ENCODE measurements around the gene STX17.
"Not testable (repeated sequence)": the region's sequence is repeated elsewhere in the genome, so short reads cannot be mapped to it uniquely, and the experiment has no call there.

The STX17 gene

DNA sequence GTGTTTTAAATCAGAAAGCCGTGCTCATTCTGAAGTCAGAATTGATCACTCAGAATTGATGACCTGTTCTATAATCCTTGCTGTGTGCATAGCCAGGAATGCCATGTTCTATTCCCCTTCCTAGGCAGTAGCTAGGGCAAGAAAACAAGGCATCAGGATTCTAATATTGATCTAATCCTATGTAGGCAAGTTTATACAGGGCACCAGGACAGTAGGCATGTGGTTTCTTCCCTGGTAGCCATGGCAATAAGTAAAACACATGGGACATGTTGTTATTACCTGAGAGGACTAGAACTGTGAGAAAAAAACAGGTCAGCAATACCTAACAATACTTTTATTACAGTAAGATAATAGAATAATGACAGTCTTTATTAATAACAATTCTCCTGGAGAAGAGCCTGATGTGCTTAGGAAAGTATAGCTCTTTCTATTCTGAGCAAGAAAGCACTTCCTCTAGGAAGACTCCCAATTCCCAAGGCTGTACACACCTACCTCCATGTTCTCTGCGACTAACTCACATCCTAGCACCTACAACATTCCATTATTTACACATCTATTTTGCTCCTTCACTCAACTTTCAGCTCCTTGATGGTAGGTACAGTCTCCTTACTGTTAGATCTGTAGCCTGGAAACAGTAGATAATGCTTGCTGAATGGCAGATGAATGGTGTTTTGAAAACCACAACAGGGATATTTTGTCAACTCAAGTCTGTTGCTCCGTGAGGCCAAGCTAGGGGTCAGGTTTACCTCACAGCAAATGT lies 70.8 kb downstream of the STX17 start:
- no peak for DNase-seq

DNA sequence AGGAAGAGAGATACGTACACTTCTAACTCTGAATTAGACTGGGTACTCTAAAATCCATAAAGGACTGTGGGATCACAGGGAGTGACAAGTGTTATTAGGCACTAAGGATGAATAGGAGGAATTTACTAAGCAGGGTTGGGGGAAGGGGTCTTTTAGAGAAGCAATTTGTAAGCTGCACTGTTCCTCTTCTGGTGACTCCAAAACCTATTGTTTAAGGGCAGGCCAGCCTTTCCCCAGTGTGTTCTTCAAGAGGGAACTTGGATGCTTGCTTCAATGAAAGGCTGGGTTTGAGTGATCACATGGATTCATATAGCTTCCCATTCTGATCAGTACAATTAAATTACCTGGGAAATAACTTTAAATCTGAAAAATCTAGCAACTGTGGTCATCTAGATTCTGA lies 71.8 kb downstream of the STX17 start:
- DNase-seq = no peak

DNA sequence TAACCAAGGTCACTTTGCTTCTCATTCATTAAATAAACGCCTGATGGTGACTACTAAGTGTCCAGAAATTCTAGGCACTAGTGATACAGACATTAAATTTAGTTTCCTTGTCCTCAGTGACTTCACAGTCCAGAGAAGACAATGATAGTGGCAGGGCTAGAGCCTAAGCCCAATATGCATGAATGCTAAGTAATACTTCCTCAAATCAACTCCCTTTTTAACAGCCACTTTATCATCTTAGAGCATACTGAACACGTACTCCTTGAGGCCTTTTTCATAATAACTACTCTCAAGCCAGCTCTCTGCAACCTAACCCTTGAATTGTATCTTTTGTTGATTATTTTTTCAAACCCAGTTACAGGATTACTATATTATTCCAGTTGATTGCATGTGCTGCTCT lies 74.1 kb downstream of the STX17 start:
- no peak for DNase-seq

DNA sequence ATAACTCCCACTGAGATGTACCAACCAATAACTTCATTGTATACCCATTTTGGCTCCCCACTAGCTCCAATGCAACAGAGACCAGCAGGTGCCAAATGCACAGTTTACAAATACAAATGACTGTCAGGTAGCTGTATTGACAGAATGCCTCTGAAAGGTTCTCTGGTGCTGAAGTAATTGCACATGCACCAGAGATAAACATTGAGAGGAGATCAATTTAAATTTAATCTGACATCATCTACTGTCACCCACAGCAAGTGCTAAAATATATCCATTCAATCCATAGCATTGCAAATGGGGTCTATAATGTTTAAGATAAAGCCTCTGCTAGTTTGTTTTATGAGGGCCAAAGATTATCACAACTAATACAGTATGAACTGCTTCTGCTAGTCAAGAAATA lies 80.2 kb downstream of the STX17 start:
- DNase-seq = no peak

DNA sequence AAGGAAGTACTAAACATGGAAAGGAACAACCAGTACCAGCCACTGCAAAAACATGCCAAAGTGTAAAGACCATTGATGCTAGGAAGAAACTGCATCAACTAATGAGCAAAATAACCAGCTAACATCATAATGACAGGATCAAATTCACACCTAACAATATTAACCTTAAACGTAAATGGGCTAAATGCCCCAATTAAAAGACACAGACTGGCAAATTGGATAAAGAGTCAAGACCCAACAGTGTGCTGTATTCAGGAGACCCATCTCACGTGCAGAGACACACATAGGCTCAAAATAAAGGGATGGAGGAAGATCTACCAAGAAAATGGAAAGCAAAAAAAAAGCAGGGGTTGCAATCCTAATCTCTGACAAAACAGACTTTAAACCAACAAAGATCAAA lies 84.1 kb downstream of the STX17 start:
- not testable (repeated sequence) for DNase-seq

DNA sequence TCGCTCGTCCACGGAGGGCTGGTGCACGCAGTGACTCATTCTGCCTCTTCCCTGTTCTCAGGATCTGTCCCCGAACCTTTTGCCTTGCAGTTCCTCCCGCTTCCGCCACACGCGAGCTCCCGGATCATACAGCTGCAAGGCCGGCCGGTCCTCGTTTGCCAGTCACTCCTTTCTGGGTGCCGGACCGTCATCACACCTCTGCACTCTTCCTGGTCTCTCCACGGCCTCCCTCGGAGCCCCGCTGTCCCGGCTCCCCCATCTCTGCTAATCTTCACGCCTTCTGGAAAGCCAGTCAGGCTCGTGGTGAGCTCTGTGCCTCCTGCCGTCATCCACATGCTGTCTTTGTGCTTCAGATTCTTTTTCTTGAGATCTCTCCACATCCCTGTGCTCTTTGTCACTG lies 91.8 kb downstream of the STX17 start:
- DNase-seq = no peak

DNA sequence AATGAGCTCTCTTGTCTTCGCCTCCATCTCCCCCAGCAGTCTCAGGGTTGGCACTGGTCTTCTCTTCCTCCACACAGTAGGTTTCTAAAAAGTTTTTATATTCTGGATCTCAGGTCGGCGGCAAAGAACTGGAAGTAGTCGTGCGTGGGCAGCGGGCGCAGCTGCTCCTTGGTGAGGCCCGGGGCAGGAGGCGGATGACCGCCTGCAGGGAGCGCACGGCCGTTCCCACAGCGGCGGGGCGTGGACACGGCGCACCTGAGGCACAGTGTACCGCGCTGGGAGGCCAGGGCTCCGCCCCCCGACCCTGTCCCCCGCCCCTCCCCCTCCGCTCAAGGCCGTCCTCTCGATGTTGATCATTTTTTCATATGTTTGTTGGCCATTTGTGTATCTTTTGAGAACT lies 92.4 kb downstream of the STX17 start:
- no peak for DNase-seq

DNA sequence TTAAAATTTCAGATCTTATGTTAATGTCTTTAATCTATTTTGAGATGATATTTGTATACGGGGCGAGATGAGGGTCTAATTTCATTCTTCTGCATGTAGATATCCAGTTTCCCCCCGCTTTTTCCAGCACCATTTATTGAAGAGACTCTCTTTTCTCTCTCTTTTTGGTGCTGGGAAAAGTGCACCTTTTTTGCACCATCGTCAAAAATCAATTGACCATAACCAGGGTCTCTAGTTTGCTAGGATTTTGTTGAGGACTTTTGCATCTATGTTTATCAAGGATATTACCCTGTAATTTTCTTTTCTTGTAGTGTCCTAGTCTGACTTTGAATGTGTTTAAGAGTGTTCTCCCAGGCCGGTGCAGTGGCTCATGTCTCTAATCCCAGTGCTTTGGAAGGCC lies 93.3 kb downstream of the STX17 start:
- no peak for DNase-seq

DNA sequence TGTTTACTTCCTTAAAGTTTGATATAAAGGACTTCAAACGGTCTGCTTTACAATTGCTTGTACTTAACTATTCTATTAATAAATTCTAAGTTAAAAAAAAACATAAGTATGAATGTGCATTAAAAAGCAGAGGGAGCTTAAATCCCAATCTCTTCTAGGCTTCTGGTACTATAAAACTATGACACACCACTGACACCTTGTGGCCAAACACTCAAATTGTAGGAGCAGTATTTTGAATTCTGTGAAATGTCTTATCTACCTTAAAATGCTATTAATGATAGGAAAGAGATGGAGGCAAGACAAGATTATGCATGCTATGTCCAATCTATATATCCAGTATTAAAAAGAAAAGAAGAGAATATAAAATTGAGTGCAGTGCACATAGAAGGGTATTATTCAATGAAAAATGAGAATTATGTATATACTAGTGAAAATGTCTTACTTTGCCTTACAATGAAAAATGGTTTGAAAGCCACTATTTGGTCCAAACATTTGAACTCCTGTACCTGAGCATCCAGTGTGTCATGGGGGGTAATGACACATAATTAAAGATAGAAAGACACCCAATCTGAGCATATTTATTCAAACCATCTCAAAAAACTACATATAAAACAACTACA lies 104.7 kb downstream of the STX17 start:
- DNase-seq = peak; percentile 40 to 63

DNA sequence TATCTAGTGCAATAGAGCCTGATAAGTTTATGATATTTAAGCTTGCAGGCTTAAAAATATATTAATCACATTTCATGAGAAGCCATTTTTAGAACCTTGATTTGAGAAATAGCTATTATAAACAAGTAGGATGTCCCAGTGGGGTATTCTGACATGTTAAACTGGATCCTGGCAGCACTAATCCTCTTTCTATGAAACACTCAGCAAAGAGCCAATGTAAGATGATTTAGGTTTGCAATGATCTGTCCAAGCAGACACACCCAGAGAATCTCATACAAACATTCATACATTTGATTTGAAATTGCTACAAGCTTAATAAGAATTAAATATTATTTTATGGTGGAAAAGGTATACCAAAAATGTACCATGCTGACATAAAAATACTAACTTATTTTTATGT lies 105.8 kb downstream of the STX17 start:
- no peak for DNase-seq

DNA sequence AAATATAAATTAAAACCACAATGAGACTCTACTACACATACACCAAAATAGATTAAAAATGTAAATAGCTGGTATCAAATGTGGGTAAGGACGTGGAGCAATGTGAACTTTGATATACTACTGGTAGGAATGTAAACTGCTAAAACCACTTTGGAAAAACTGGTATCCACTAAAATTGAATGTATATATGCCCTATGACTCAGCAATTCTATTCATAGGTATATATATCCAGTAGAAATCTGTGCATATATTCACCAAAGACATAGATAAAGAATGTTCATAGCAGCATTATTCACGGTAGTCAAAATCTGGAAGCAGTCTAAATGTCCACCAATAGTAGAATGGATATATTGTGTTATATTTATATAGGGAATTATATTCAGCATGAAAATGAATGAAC lies 107.1 kb downstream of the STX17 start:
- no peak for DNase-seq

DNA sequence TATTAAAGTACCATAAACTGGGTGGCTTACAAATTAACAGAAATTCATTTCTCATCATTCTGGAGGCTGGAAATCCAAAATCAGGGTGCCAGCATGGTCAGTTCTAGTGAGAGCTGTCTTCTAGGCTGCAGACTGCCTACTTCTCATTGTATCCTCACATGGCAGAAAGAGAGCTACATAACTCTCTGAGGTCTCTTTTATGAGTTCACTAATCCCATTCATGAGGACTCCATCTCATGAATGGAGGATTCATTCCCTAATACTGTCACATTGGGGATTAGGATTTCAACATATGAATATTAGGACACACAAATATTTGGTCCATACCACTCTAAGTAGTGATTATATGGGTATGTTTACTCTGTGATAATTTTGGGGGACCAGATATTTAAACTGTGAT lies 108.4 kb downstream of the STX17 start:
- DNase-seq = no peak

DNA sequence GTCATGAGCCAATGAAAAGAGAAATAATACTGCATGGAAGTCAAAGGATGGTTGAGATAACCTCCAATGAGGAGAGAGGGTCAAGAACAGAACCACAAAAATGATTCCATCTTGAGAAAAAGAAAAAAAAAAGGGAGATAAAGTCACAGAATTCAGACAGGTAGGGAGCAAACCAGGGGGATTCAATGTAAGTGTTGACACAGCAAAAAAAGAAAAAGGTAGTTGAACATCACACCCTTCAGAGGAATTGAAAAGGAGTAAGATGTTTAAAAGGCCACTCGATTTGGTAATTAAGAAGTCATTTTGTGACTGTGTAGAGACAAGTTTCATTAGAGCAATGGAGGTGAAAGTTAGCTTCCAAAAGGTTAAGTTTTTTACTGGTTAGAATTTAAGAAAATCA lies 113.1 kb downstream of the STX17 start:
- DNase-seq = no peak

Measured in CD4-positive, alpha-beta T cell treated with Interleukin-1 beta for 1 hour (primary cell).